Measurements from ENCODE around the gene LRRC58.

DNA sequence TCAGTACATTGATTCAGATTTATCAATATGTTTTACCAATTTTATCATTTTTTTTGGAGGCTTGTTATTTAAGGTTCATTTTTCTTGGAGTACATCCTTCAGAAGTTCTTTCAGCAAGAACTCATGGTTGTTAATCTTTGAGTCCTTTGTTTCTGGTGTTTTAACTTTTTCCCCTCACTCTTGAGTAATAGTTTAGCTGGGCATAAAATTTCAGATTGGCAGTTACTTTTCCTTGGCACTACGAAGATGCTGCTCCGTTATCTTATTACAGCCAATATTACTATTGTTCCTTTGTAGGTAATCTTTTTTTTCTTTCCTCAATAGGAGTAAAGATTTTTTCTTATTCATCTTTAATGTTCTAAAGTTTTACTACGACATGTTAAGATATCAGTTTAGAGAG is 9.8 kb downstream of the LRRC58 start:
- TF ChIP-seq TAF1 (IDR thresholded peaks at IDR 0.05; ENCODE audit: low read depth, low read length) (no peak), POLR2A (IDR thresholded peaks at IDR 0.05; ENCODE audit: low read depth, low read length) (no peak), POLR2AphosphoS5 (IDR thresholded peaks at IDR 0.05; ENCODE audit: low read depth, low read length) (no peak)
